KMS-11 (cell line): ENCODE data around the gene WNT3.

Experiments used
- H2AFZ ChIP-seq: fragments of 200-600 bp; sonication (generic); 2 replicates; pipeline ENCODE4 v1.6.1; 2016; ENCODE audit warnings: antibody characterized with exemption, mixed run types, low read depth
- H3K27ac ChIP-seq: fragments of 200-600 bp; sonication (generic); 2 replicates; pipeline ENCODE4 v1.6.1; 2016; ENCODE audit warnings: mild to moderate bottlenecking, mixed run types
- H3K27me3 ChIP-seq: fragments of 200-600 bp; sonication (generic); 2 replicates; pipeline ENCODE4 v1.6.1; 2017; ENCODE audit warnings: mild to moderate bottlenecking, low read depth, mixed run types, moderate library complexity; ENCODE audit not compliant: insufficient read depth
- H3K36me3 ChIP-seq: fragments of 200-600 bp; sonication (generic); 2 replicates; pipeline ENCODE4 v1.6.1; 2017; ENCODE audit warnings: mild to moderate bottlenecking, mixed run types; ENCODE audit not compliant: insufficient read depth
- H3K4me1 ChIP-seq: fragments of 200-600 bp; sonication (generic); 2 replicates; pipeline ENCODE4 v1.6.1; 2016; ENCODE audit warnings: mild to moderate bottlenecking, low read depth, mixed run types; ENCODE audit not compliant: poor library complexity, severe bottlenecking
- H3K4me2 ChIP-seq: fragments of 200-600 bp; sonication (generic); 2 replicates; pipeline ENCODE4 v1.7.0; 2016; ENCODE audit warnings: mild to moderate bottlenecking, mixed run types
- H3K4me3 ChIP-seq: fragments of 200-600 bp; sonication (generic); IDR thresholded peaks from 2 replicates; pipeline ENCODE4 v1.6.1; 2017; ENCODE audit warnings: low read depth, low read length, mixed read lengths; ENCODE audit not compliant: insufficient read depth
- H3K79me2 ChIP-seq: fragments of 200-600 bp; sonication (generic); 2 replicates; pipeline ENCODE4 v1.6.1; 2016; ENCODE audit warnings: low read depth, mixed run types; ENCODE audit not compliant: insufficient read depth
- H3K9ac ChIP-seq: fragments of 200-600 bp; sonication (generic); 2 replicates; pipeline ENCODE4 v1.6.1; 2016; ENCODE audit warnings: mild to moderate bottlenecking, mixed run types
- H4K20me1 ChIP-seq: fragments of 200-600 bp; sonication (generic); 2 replicates; pipeline ENCODE4 v1.6.1; 2016; ENCODE audit warnings: mild to moderate bottlenecking, mixed run types; ENCODE audit not compliant: insufficient read depth
- TF ChIP-seq, protein P1 (sequence below): fragments of 200-600 bp; sonication (generic); conservative IDR thresholded peaks from 2 replicates; pipeline ENCODE4 v1.6.1; 2017; ENCODE audit warnings: low read depth, mild to moderate bottlenecking, antibody characterized with exemption, low read length, moderate library complexity, mixed read lengths

The WNT3 gene

DNA sequence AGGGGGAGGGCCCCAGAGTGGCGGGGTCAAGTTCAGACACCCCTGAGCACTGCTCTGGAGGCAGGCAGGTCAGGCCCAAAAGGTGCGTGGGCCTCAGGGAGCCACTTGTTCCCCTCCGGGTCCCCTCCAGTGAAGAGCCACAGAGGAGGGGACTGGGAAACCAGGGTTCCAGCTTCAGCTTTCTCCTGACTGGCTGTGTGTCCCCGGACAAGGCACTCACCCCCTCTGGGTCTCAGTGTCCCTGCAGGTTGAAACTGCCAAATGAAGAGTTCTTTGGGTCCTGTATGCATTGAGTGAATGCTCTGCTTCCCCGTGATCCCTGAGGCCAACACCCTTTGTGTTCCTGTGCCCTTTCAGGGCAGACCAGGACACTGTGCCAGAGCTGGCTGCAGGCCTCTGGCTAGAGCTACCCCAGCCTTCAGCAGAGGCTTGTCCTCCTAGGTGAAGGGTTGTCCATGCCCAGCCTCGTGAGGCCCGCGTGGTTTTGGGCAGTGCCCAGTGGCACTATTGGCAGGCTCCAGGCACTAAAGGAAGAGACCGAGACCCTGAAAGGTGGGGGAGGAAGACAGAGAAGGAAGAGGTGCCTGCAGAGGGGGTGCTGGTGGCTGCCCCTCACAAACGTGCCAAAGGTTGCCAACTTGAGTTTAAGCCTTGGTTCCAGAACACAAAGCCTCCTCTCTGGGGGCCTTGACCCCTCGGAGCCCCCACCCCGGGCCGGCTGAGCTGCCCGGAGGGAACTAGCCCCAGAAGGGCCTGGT, 13.3 kb upstream of the WNT3 start:
- no peak overlapping the region for H2AFZ ChIP-seq

DNA sequence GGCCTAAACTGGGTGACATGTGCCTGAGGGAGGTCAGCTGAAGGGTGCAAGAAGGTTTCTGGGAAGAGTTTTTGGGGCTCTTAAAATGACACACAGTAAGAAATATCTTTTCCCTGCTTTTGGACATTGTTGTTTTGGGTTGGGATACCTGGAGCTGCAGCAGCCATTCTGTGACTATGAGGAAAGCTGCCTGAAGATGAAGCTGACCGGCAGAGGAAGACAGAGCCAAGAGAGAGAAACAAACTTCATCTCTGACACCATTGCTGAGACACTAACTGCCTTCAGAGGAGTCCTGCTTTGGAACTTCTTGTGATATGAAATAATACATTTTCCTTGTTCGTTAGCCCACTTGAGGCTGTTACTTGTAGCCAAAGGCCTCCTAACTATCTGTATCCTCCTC, 8.8 kb upstream of the WNT3 start:
- TF ChIP-seq, protein P1, sequence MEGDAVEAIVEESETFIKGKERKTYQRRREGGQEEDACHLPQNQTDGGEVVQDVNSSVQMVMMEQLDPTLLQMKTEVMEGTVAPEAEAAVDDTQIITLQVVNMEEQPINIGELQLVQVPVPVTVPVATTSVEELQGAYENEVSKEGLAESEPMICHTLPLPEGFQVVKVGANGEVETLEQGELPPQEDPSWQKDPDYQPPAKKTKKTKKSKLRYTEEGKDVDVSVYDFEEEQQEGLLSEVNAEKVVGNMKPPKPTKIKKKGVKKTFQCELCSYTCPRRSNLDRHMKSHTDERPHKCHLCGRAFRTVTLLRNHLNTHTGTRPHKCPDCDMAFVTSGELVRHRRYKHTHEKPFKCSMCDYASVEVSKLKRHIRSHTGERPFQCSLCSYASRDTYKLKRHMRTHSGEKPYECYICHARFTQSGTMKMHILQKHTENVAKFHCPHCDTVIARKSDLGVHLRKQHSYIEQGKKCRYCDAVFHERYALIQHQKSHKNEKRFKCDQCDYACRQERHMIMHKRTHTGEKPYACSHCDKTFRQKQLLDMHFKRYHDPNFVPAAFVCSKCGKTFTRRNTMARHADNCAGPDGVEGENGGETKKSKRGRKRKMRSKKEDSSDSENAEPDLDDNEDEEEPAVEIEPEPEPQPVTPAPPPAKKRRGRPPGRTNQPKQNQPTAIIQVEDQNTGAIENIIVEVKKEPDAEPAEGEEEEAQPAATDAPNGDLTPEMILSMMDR: no peak

More for the DNA sequence above, 13.3 kb upstream of the WNT3 start:
- Histone ChIP-seq H3K4me2 (no peak overlapping the region), H3K9ac (no peak overlapping the region), H3K79me2 (no peaks in the 10 kb centered on the region), H3K4me3 (no peak overlapping the region), H4K20me1 (no peaks in the 10 kb centered on the region), H3K27me3 (no peaks in the 10 kb centered on the region), H3K36me3 (no peaks in the 10 kb centered on the region), H3K27ac (no peak overlapping the region), H3K4me1 (no peaks in the 10 kb centered on the region)
- TF ChIP-seq, protein P1: no peak

DNA sequence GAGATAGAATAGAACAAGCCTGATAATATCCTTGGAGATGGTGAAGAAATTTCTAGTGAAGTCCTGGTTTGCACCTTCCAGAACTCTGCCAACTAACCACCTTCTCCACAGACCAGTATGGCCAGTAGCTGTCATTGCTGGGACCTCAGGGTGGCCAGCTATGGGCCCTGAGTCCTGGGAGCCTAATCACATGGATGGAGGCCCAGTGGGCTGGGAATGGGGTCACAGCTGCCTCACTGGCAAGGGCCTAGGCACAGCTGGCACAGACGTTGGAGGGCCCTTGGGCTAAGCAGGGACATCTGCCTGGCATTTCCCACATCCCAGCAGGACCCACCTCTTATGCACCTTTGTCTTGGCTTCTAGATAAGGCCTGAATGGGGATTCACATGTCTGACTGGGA, 7.6 kb upstream of the WNT3 start:
- H3K36me3 ChIP-seq: no peaks in the 10 kb centered on the region
- TF ChIP-seq, protein P1: no peak
- H3K27ac ChIP-seq: no peak overlapping the region
- no peak overlapping the region for H2AFZ ChIP-seq
- no peak overlapping the region for H3K4me2 ChIP-seq
- no peaks in the 10 kb centered on the region for H4K20me1 ChIP-seq
- no peaks in the 10 kb centered on the region for H3K79me2 ChIP-seq
- no peak overlapping the region for H3K4me3 ChIP-seq
- no peak overlapping the region for H3K9ac ChIP-seq
- H3K4me1 ChIP-seq: no peaks in the 10 kb centered on the region
- no peaks in the 10 kb centered on the region for H3K27me3 ChIP-seq

More for the DNA sequence above, 8.8 kb upstream of the WNT3 start:
- Histone ChIP-seq H3K9ac (no peak overlapping the region), H3K27me3 (no peaks in the 10 kb centered on the region), H3K4me2 (no peak overlapping the region), H3K79me2 (no peaks in the 10 kb centered on the region), H3K4me1 (no peaks in the 10 kb centered on the region), H3K27ac (no peak overlapping the region), H2AFZ (no peak overlapping the region), H4K20me1 (no peaks in the 10 kb centered on the region), H3K36me3 (no peaks in the 10 kb centered on the region), H3K4me3 (no peak overlapping the region)

DNA sequence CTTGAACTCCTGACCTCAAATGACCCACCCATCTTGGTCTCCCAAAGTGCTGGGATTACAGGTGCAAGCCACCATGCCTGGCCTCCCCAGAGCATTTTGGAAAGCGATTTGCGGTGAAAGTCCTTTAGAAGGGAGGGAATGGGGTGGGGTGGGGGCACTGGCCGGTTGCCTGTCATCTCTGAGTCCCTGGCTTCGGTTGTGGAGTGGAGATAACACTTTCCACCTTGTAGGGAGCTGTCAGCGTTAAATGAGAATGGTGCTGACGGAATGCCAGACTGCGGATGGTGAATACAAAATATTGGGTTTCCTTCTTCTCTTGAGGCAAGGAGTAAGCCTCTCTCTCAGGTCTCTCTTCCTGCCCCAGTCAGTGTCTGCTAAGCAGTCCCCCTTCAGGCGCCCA, 5.2 kb upstream of the WNT3 start:
- no peak overlapping the region for H3K4me3 ChIP-seq
- no peak overlapping the region for H3K27ac ChIP-seq
- no peaks in the 10 kb centered on the region for H4K20me1 ChIP-seq
- no peaks in the 10 kb centered on the region for H3K79me2 ChIP-seq
- H3K9ac ChIP-seq: no peak overlapping the region
- H2AFZ ChIP-seq: no peak overlapping the region
- no peak overlapping the region for H3K4me2 ChIP-seq
- peaks cover 11% of the 10 kb centered on the region; the same call in 1 of the 2 replicates for H3K27me3 ChIP-seq
- no peaks in the 10 kb centered on the region for H3K36me3 ChIP-seq
- TF ChIP-seq, protein P1: no peak
- H3K4me1 ChIP-seq: no peaks in the 10 kb centered on the region
